GM10248 (cell line): ENCODE results near the gene EVI2A.

ENCODE experiments used
- CTCF ChIA-PET: fragments of 300-600 bp; sonication (Branson Sonifier 250); formaldehyde crosslinking; extraction: SDS; loops from one replicate; lab custom pipeline; 2021; ENCODE audit warnings: antibody characterized with exemption; lab: Yijun Ruan, JAX
- POLR2A ChIA-PET: fragments of 350-650 bp; sonication (Branson Sonifier 250); formaldehyde crosslinking; extraction: SDS; loops from one replicate; lab custom pipeline; 2020; ENCODE audit warnings: antibody characterized with exemption; lab: Yijun Ruan, JAX
- DNase-seq: peaks from one replicate; pipeline ENCODE4 v3.0.0; 2012; ENCODE audit errors: extremely low spot score
- CTCF ChIP-seq: IDR thresholded peaks from 2 replicates; pipeline ENCODE4 v1.5.1; 2012; ENCODE audit warnings: mild to moderate bottlenecking, low read depth; ENCODE audit errors: extremely low read depth, missing control alignments, control extremely low read depth

The EVI2A gene

GRCh38 chr17:31310260-31310659, 11.2 kb downstream of the EVI2A start:
- DNase-seq = no peak
- POLR2A ChIA-PET = no interaction called here
- CTCF ChIA-PET = interaction anchor here (1.0 to 1.7 kb wide), 2 partner anchors 9 to 13 kb away, joined by 3 to 6 read pairs; no protein-coding TSS in a partner anchor
- no peak for TF ChIP-seq CTCF

- POLR2A ChIA-PET = no interaction called here
- CTCF ChIA-PET = interaction anchor here (1.0 to 1.7 kb wide), 3 partner anchors 10 to 31 kb away, joined by 3 to 6 read pairs (median 3); no protein-coding TSS in a partner anchor
- DNase-seq = peak; percentile 54
Observed at GRCh38 chr17:31309556-31309955, 11.9 kb downstream of the EVI2A start.

GRCh38 chr17:31308372-31309334, 12.8 kb downstream of the EVI2A start:
- ChIA-PET POLR2A (no interaction called here), CTCF (interaction anchor here (1.0 to 1.7 kb wide), 2 partner anchors 10 to 32 kb away, joined by 3 to 6 read pairs; no protein-coding TSS in a partner anchor)
- DNase-seq = peak; percentile 37

More at GRCh38 chr17:31309556-31309955, 11.9 kb downstream of the EVI2A start:
- TF ChIP-seq CTCF = no peak

DNA sequence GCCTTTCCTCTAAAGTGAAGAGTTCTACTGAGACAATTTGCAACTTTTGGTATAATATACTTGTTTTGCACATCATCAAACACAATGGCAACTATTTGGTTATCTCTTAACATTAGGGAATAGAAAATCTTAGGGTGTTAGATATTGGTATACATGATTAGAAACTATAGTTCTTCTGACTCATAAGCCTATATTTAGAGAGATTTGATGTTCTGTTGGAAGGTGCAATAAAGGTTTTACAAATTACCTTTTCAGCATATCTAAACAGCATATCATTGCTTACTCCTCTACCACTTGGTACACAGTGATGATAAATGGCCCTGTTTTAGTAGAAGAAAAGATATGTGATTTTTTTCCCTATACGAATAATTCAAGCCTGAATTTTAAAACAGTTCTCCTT, 13.8 kb downstream of the EVI2A start:
- no peak for TF ChIP-seq CTCF
- DNase-seq = no peak
- CTCF ChIA-PET = interaction anchor here (1.3 kb wide), 2 partner anchors 13 to 20 kb away, joined by 3 to 5 read pairs; no protein-coding TSS in a partner anchor

More at GRCh38 chr17:31308372-31309334, 12.8 kb downstream of the EVI2A start:
- no peak for TF ChIP-seq CTCF

GRCh38 chr17:31299624-31300023, 21.8 kb downstream of the EVI2A start:
- CTCF ChIA-PET = no interaction called here
- no peak for DNase-seq
- POLR2A ChIA-PET = no interaction called here
- no peak for TF ChIP-seq CTCF

More for the DNA sequence above, 13.8 kb downstream of the EVI2A start:
- POLR2A ChIA-PET = no interaction called here

GRCh38 chr17:31297090-31297489, 24.3 kb downstream of the EVI2A start, which contains the start of gene OMG:
TSS of gene OMG (minus strand) at chr17:31297239. CDS start at chr17:31296331, 908 bp downstream.
- DNase-seq = no peak
- POLR2A ChIA-PET = no interaction called here
- CTCF ChIA-PET = no interaction called here
- no peak for TF ChIP-seq CTCF
